GM20000 (cell line): ENCODE results near the gene TMEM259.

Experiments
- DNase-seq: peaks from one replicate; pipeline ENCODE4 v3.0.0; 2012; ENCODE audit warnings: low spot score
- TF ChIP-seq, protein P1 (sequence below): IDR thresholded peaks from 2 replicates; pipeline ENCODE4 v1.5.1; 2012; ENCODE audit warnings: mild to moderate bottlenecking, control low read depth; ENCODE audit errors: extremely low read depth, missing control alignments

TMEM259 gene

DNA sequence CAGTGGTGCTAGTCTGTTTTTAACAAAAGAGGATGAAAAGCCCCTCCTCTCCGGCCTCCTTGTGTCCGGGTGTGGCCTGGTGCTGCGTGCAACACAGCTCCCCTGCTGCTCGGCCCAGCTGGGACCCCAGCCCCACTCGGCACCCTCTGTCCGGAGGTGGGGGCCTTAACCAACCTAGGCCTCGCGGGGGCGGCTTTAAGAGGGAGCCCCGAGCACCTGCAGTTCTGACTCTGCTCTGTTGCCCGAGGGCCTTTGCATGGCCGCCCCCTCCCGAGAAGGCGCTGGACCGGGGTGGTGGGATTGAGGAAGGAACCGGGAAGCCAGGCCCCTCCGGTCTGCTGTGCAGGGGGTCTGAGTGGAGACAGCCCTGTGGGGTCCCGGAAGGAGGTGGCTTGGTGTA, 26.4 kb downstream of the TMEM259 start:
- DNase-seq: no peak
- TF ChIP-seq, protein P1, sequence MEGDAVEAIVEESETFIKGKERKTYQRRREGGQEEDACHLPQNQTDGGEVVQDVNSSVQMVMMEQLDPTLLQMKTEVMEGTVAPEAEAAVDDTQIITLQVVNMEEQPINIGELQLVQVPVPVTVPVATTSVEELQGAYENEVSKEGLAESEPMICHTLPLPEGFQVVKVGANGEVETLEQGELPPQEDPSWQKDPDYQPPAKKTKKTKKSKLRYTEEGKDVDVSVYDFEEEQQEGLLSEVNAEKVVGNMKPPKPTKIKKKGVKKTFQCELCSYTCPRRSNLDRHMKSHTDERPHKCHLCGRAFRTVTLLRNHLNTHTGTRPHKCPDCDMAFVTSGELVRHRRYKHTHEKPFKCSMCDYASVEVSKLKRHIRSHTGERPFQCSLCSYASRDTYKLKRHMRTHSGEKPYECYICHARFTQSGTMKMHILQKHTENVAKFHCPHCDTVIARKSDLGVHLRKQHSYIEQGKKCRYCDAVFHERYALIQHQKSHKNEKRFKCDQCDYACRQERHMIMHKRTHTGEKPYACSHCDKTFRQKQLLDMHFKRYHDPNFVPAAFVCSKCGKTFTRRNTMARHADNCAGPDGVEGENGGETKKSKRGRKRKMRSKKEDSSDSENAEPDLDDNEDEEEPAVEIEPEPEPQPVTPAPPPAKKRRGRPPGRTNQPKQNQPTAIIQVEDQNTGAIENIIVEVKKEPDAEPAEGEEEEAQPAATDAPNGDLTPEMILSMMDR: no peak

DNA sequence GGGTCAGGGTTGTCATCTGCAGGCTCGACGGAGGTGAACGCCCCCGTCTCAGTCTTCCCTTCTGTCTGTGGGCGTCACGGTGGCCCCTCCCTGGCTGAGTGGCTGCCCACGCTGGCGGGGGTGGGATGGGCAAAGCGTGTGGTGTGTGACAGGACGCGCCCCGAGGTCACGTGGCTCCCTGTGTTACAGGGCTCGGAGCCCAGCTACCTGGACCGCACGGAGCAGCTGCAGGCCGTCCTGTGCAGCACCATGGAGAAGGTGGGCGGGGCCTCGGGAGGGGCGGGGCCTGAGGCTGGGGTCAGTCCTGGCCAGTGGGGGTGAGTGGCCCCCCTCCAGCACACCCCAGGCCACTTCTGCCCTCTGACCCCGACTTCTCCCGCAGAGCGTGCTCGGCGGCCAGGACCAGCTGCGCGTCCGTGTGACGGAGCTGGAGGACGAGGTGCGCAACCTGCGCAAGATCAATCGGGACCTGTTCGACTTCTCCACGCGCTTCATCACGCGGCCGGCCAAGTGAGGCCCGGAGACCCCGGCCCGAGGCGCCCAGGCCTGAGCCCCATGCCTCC, 27.0 kb downstream of the TMEM259 start:
- DNase-seq: no peak
- TF ChIP-seq, protein P1: no peak

DNA sequence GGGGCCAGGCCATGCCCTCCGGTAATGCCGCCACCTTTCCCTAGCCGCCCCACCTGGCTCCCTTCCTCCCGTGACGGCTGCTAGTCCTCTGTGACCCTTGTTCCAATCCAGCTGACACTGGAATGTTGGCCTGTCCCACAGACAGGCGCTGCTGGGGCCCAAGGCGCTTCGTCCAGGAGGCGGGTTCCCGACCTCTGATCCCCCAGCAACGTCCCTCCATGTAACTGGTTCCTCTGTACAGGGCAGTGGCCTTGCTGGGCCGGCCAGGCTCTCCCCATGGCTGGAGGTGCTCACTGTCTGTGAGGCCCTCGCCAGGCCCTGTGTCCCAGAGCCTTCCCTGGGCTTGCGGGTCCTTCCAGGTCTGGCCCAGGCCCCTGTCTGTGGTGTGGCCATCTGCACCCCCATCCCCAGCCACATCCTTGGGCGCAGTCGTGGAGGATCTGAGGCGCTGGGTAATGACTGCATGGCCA, 27.5 kb downstream of the TMEM259 start:
- DNase-seq: no peak
- TF ChIP-seq, protein P1: no peak

DNA sequence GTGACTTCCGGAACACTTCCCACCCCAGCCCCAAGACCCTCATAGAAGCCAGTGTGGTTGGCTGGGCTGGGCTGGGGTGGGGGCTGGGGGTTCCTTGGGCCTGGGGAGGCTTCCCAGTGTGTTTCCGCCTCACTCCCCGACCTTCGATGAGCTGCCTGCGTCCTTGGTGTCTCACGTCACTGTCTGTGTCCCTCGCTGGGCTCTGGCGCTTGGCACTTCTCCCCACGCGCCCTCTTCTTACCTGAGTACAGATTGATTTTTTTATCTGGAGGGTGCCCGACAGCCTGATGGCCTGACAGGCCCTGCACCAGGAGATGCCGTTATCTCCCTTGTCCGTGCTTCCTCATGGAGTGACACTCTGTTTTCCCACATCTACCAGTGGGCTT, 28.3 kb downstream of the TMEM259 start:
- DNase-seq: no peak
- TF ChIP-seq, protein P1: no peak

DNA sequence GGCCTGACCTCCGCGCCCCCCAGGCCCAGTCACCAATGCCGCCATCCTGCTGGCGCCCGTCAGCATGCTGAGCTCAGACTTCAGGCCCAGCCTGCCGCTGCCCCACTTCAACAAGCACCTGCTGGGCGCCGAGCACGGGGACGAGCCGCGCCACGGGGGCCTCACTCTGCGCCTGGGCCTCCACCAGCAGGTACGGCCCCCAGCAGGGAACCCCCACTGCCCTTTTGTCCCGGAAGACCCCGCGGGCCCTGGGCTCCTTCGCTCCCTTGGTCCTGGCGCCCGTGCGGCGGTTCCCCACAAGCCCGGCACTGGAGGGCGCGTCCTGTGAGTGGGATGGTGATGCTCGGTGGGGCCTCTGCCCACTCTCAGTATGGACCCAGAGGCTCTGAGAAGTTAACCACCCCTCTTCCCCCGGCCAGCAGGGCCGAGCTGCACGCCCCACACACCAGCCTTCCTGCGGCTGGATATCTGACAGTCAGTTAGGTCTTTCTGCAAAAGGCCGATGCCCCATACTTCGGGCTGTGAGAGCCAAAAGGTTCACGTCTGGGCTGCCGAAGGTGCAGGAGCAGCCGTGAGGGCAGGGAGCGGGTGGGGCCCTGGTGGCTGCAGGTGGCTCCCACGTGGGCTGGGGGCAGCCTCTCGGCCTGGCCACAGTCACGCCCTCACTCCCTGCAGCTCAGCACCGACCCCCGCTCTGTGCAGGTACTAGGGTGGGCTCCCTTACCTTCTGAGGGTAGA, 28.8 kb downstream of the TMEM259 start:
- DNase-seq: no peak

DNA sequence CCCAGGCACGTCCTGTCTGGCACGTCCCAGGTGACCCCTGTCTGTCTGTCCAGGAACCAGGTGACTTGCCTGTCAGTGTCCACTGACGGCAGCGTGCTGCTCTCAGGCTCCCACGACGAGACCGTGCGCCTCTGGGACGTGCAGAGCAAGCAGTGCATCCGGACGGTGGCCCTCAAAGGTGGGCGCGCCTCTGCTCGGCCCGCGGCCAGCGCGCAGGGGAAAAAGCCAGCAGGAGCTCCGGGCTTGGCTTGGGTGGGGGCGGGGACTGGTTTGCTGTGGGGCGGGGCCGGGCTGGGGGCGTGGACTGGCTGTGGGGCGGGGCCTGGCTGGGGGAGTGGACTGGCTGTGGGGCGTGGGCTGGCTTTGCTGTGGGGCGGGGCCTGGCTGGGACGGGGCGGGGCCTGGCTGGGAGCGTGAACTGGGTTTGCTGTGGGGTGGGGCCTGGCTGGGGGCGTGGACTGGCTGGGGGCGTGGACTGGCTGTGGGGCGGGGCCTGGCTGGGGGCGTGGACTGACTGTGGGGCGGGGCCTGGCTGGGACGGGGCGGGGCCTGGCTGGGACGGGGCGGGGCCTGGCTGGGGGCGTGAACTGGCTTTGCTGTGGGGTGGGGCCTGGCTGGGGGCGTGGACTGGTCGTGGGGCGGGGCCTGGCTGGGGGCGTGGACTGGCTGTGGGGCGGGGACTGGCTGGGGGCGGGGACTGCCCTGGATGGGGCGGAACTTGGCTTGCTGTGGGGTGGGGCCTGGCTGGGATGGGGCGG, 29.6 kb downstream of the TMEM259 start:
- DNase-seq: peak; percentile 78
- TF ChIP-seq, protein P1: no peak

More for the DNA sequence above, 28.8 kb downstream of the TMEM259 start:
- TF ChIP-seq, protein P1: no peak

DNA sequence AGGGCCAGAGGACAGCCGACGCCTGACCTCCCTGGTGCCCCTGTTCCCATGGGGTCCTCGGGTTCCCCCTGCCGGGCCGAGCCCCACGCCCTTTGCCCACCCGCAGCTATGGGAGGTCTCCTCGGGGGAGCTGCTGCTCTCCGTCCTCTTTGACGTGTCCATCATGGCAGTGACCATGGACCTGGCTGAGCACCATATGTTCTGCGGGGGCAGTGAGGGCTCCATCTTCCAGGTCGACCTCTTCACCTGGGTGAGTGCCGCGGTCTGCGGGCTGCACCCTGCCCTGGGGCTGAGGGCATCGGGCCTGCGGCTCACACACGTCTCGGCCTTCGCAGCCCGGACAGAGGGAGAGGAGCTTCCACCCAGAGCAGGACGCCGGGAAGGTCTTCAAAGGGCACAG, 30.2 kb downstream of the TMEM259 start:
- TF ChIP-seq, protein P1: no peak
- no peak for DNase-seq
